ENCODE data around the gene CACNA2D3.

GRCh38 chr3:54137311-54137710, 15.0 kb downstream of the CACNA2D3 start:
- TF ChIP-seq, protein P1, sequence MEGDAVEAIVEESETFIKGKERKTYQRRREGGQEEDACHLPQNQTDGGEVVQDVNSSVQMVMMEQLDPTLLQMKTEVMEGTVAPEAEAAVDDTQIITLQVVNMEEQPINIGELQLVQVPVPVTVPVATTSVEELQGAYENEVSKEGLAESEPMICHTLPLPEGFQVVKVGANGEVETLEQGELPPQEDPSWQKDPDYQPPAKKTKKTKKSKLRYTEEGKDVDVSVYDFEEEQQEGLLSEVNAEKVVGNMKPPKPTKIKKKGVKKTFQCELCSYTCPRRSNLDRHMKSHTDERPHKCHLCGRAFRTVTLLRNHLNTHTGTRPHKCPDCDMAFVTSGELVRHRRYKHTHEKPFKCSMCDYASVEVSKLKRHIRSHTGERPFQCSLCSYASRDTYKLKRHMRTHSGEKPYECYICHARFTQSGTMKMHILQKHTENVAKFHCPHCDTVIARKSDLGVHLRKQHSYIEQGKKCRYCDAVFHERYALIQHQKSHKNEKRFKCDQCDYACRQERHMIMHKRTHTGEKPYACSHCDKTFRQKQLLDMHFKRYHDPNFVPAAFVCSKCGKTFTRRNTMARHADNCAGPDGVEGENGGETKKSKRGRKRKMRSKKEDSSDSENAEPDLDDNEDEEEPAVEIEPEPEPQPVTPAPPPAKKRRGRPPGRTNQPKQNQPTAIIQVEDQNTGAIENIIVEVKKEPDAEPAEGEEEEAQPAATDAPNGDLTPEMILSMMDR (IDR thresholded peaks at IDR 0.05): no peak
- no peak for TF ChIP-seq POLR2A (IDR thresholded peaks at IDR 0.05)
